Measurements from ENCODE around the gene NFE2L1.
"Not testable (repeated sequence)": the region's sequence is repeated elsewhere in the genome, so short reads cannot be mapped to it uniquely, and the experiment has no call there.

NFE2L1 gene

GRCh38 chr17:48012654-48013053 is 35.5 kb upstream of the NFE2L1 start:
- peak overlapping the region; percentile 53 for H3K4me3 ChIP-seq (ENCODE audit: low read length)
- no peak for DNase-seq (ENCODE audit: low read depth)
- TF ChIP-seq, protein P1, sequence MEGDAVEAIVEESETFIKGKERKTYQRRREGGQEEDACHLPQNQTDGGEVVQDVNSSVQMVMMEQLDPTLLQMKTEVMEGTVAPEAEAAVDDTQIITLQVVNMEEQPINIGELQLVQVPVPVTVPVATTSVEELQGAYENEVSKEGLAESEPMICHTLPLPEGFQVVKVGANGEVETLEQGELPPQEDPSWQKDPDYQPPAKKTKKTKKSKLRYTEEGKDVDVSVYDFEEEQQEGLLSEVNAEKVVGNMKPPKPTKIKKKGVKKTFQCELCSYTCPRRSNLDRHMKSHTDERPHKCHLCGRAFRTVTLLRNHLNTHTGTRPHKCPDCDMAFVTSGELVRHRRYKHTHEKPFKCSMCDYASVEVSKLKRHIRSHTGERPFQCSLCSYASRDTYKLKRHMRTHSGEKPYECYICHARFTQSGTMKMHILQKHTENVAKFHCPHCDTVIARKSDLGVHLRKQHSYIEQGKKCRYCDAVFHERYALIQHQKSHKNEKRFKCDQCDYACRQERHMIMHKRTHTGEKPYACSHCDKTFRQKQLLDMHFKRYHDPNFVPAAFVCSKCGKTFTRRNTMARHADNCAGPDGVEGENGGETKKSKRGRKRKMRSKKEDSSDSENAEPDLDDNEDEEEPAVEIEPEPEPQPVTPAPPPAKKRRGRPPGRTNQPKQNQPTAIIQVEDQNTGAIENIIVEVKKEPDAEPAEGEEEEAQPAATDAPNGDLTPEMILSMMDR (conservative IDR thresholded peaks at IDR 0.05; ENCODE audit: low read length), result no peak

GRCh38 chr17:48013876-48014594 is 34.1 kb upstream of the NFE2L1 start:
- TF ChIP-seq, protein P1 (conservative IDR thresholded peaks at IDR 0.05; ENCODE audit: low read length), result no peak
- no peak overlapping the region for H3K4me3 ChIP-seq (ENCODE audit: low read length)
- no peak for DNase-seq (ENCODE audit: low read depth)

- no peak overlapping the region for H3K4me3 ChIP-seq (ENCODE audit: low read length)
- no peak for DNase-seq (ENCODE audit: low read depth)
- TF ChIP-seq, protein P1 (conservative IDR thresholded peaks at IDR 0.05; ENCODE audit: low read length), result no peak
Observed at GRCh38 chr17:48014595-48015111, 33.5 kb upstream of the NFE2L1 start.

DNA sequence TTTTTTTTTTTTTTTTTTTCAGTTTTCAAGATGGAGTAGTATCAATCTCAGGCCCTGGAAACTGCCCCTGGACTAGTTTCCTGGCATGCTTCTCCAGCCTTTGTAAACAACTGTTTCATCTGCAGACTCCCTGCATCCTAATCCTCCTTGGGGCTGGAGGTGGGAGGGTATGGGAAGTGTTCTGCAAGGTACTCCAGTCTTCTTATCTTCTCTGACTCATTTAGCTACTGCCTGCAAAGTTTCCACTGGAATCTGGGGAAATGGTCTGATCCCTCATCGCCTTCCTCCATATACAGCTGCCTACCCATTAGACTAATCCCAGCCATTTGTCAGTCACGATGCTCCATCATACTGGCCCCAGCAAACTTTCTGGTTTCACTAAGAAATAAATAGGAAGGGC is 32.0 kb upstream of the NFE2L1 start:
- DNase-seq (ENCODE audit: low read depth), result no peak
- TF ChIP-seq, protein P1 (conservative IDR thresholded peaks at IDR 0.05; ENCODE audit: low read length), result no peak
- no peak overlapping the region for H3K4me3 ChIP-seq (ENCODE audit: low read length)

GRCh38 chr17:48017817-48018158 is 30.4 kb upstream of the NFE2L1 start:
- DNase-seq (ENCODE audit: low read depth); H3K4me3 ChIP-seq (ENCODE audit: low read length): not testable (repeated sequence)

DNA sequence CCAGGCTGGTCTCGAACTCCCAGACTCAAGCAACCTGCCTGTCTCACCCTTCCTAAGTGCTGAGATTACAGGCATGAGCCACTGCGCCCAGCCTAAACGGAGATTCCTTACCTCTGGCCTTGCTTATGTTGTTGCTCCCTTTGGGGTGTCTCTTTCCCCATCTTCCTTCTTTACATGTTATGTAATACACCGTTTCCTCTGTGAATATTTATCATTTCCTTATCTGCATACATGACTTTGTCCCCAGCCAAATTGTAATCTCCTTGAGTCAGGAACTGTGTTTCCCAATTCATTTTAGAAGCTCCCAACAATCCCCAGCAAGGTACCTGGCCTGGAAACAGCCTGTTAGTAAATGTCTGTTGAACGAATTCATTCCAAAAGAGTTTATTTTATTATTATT is 26.2 kb upstream of the NFE2L1 start:
- H3K4me3 ChIP-seq (ENCODE audit: low read length), result no peak overlapping the region
- TF ChIP-seq, protein P1 (conservative IDR thresholded peaks at IDR 0.05; ENCODE audit: low read length), result no peak
- DNase-seq (ENCODE audit: low read depth), result no peak

DNA sequence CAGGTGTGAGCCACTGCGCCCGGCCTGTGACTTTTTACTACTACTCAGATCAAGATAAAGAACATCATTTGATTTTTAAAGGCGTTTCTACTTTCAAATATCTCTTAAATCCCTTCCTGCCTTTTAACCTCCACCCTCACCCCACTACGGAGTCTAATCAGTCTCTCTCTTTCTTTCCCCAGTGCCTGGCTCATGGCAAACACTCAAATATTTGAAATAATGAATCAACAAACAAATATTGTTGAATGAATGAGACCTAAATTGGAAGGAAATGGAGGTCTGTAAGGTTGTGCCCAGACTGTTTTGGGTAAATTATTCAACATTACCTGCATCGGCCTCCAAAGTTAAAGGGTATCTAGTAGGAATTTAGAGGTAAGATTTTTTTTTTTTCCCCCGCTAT is 25.3 kb upstream of the NFE2L1 start:
- DNase-seq (ENCODE audit: low read depth), result no peak
- TF ChIP-seq, protein P1 (conservative IDR thresholded peaks at IDR 0.05; ENCODE audit: low read length), result no peak
- no peak overlapping the region for H3K4me3 ChIP-seq (ENCODE audit: low read length)

All from AG10803 (cell line).